GM12878 (cell line): ENCODE measurements around the gene PXMP4. TPM values are rescaled to one million over a fixed set of nuclear protein-coding genes. Genes with fewer than 3 reads are reported as not detected.

Experiments used
- ATAC-seq: fragments of 200-7000 bp; cut with Tn5 transposase; 3 replicates; pipeline ENCODE4 v1.9.1; 2020; ENCODE audit warnings: mild to moderate bottlenecking, moderate library complexity
- BruUV-seq: library from RNA; stranded (reverse); fragments of 400-500 nt; replicated peaks from 2 replicates; lab custom pipeline; 2021; lab: Mats Ljungman, UMichigan
- CTCF ChIA-PET: fragments of 300-600 bp; sonication (Branson Sonifier 250); formaldehyde crosslinking; extraction: SDS; loops from one replicate; lab custom pipeline; 2021; ENCODE audit warnings: inconsistent platforms; lab: Yijun Ruan, JAX
- POLR2A ChIA-PET: fragments of 350-600 bp; formaldehyde crosslinking; extraction: SDS; loops from one replicate; lab custom pipeline; 2021; ENCODE audit warnings: inconsistent platforms; lab: Charles Lee
- RAD21 ChIA-PET: fragments of 300-600 bp; sonication (Branson Sonifier 250); formaldehyde crosslinking; loops from one replicate; lab custom pipeline; 2023; ENCODE audit warnings: antibody characterized with exemption; ENCODE audit not compliant: unreplicated experiment; lab: Charles Lee
- SMC1A ChIA-PET: fragments of 300-600 bp; sonication (Branson Sonifier 250); formaldehyde crosslinking; loops from one replicate; lab custom pipeline; 2023; ENCODE audit not compliant: unreplicated experiment, uncharacterized antibody; lab: Charles Lee
- DNase-seq: peaks from one replicate; pipeline ENCODE4 v3.0.0-alpha.2; 2011; ENCODE audit warnings: low read depth, low spot score
- FAIRE-seq: peaks from 3 replicates; lab custom pipeline; 2011; peaks lifted over from hg19 to GRCh38; lab: Jason Lieb, UNC
- H2AFZ ChIP-seq: 2 replicates; pipeline ENCODE4 v1.6.0; 2011; ENCODE audit warnings: low read depth, low read length, control low read depth; ENCODE audit not compliant: control insufficient read depth
- H3K27ac ChIP-seq: 2 replicates; pipeline ENCODE4 v1.5.1; 2011; ENCODE audit warnings: control low read depth; ENCODE audit not compliant: control insufficient read depth, insufficient read depth
- H3K27me3 ChIP-seq, 2 experiments: replicated peaks in 1 of 2; 2 replicates each; pipeline versions ENCODE4 v1.6.0 to v1.6.1; 2011; ENCODE audit warnings: low read length in 1 of 2; ENCODE audit not compliant: control insufficient read depth in 2 of 2, insufficient read depth in 2 of 2
- H3K36me3 ChIP-seq, 2 experiments: 2 replicates each; pipeline ENCODE4 v1.5.1; 2011; ENCODE audit warnings: low read length in 1 of 2; ENCODE audit not compliant: control insufficient read depth in 2 of 2, insufficient read depth in 2 of 2
- H3K4me1 ChIP-seq: 2 replicates; pipeline ENCODE4 v1.6.1; 2011; ENCODE audit warnings: mild to moderate bottlenecking, low read length, moderate library complexity, mixed read lengths; ENCODE audit not compliant: control insufficient read depth, insufficient read depth
- H3K4me2 ChIP-seq: 2 replicates; pipeline ENCODE4 v1.6.0; 2011; ENCODE audit warnings: control low read depth; ENCODE audit not compliant: control insufficient read depth, insufficient read depth
- H3K4me3 ChIP-seq: fragments of 200-600 bp; sonication (generic); 2 replicates; pipeline ENCODE4 v1.5.1; 2016
- H3K79me2 ChIP-seq: 2 replicates; pipeline ENCODE4 v1.6.0; 2011; ENCODE audit warnings: low read length; ENCODE audit not compliant: control insufficient read depth, insufficient read depth
- H3K9ac ChIP-seq: 2 replicates; pipeline ENCODE4 v1.8.0; 2011; ENCODE audit warnings: low read length, control low read depth, mixed read lengths; ENCODE audit not compliant: control insufficient read depth, insufficient read depth
- H3K9me3 ChIP-seq: replicated peaks from 3 replicates; pipeline ENCODE4 v1.5.1; 2011; ENCODE audit warnings: mild to moderate bottlenecking, low read length; ENCODE audit not compliant: control insufficient read depth, insufficient read depth
- H4K20me1 ChIP-seq: 2 replicates; pipeline ENCODE4 v1.6.0; 2011; ENCODE audit not compliant: control insufficient read depth, insufficient read depth
- CREB1 ChIP-seq: IDR thresholded peaks from 2 replicates; pipeline ENCODE4 v1.6.1; 2012; ENCODE audit warnings: low read depth, mild to moderate bottlenecking, inconsistent platforms
- HCFC1 ChIP-seq: fragments of 150-350 bp; IDR thresholded peaks from 2 replicates; pipeline ENCODE4 v1.6.1; 2014; ENCODE audit warnings: low read length
- PML ChIP-seq: IDR thresholded peaks from 2 replicates; pipeline ENCODE4 v1.6.1; 2012; ENCODE audit warnings: low read length, inconsistent platforms
- RBBP5 ChIP-seq: fragments of 200-600 bp; sonication (generic); conservative IDR thresholded peaks from 2 replicates; pipeline ENCODE4 v1.6.1; 2016
- ZSCAN29 ChIP-seq: fragments of 450-650 bp; IDR thresholded peaks from 2 replicates; pipeline ENCODE4 v1.6.1; 2017; ENCODE audit warnings: mild to moderate bottlenecking, moderate library complexity
- WGBS: methylation state at CpG from one replicate; pipeline ENCODE4 v1.1.6; 2016; ENCODE audit warnings: low lambda C conversion rate; ENCODE audit not compliant: insufficient replicate concordance, insufficient coverage; ENCODE audit errors: missing lambda C conversion rate; 5-methylcytosine and 5-hydroxymethylcytosine counted together
- in situ Hi-C: fragments of 300-500 bp; cut with MboI; formaldehyde crosslinking; loops from 9 replicates; pipeline ENCODE4 v1.14.3; 2018; ENCODE audit warnings: mixed read lengths
- intact Hi-C: fragments of 100-400 bp; cut with micrococcal nuclease; formaldehyde crosslinking; loops from one replicate; pipeline ENCODE4 v1.14.2; 2022; ENCODE audit not compliant: unreplicated experiment
- polyA plus RNA-seq, 11 experiments: library from polyadenylated mRNA; depleted of rRNA in 4 of 11; unstranded in 6 of 11; stranded (reverse) in 5 of 11; fragments of >200 nt; fragmentation: Nextera tagmentation in 4 of 11; fragmentation: Illumina TruSeq in 1 of 11; extraction: Ambion mirVana in 4 of 11; extraction: Trizol in 1 of 11; gene quantifications; 1 replicate in 1 of 11; 2 replicates in 10 of 11; pipeline versions ENCODE4 v1.2.1 to v1.2.3, GENCODE V29; 2011 to 2016; ENCODE audit warnings: inconsistent platforms in 2 of 11, missing spikeins in 2 of 11, low read depth in 1 of 11
- total RNA-seq, 4 experiments: library from RNA; depleted of rRNA in 3 of 4; stranded (reverse); fragments of >200 nt in 3 of 4; fragmentation: Illumina TruSeq in 1 of 4; extraction: Trizol in 1 of 4; gene quantifications; 2 replicates each; pipeline versions ENCODE4 v1.2.1 to v1.2.3, GENCODE V29; 2013 to 2021

Gene PXMP4
- total and polyA plus RNA-seq, 10 of the 15 experiments (the other 5 are each of a cell fraction or from before 2014, with no cell fraction given) = 3.6 to 19.2 (median 8.6) TPM

DNA sequence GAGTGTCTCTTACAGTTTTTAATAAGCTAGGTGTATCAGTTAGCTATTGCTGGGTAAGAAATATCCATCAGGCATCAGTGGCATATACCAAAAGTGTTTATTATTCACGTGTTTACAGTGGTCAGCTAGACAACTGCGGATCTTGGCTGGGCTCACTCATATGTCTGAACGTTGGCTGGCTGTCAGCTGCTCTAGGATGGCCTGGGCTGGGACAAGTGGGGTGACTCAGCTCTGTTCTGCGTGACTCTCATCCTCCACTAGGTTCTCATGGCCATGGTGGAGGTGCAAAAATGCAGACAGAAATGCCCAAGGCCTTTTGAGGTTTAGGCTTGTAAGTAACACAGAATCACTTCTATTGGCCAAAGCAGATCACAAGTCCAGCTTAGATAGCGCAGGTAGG lies 33.7 kb upstream of the PXMP4 start:
- FAIRE-seq = no peak
- BruUV-seq = no TSS peak

DNA sequence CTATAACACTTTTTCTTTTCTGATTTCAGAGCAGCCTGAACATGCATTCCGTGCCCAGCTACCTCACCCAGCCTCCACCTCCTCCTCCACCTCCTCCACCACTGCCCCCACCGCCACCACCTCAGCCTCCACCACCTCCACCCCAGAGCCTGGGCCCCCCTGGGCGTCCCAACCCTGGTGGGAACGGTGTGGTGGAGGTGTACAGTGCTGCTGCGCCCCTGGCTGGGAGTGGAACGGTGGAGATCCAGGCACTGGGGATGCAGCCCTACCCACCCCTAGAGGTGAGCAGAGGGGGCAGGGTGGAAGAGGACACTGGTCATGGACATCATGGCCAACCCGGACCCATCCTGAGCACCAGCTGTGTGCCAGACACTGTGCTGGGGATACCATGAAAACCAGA lies 33.0 kb upstream of the PXMP4 start:
- BruUV-seq = no TSS peak
- Histone ChIP-seq H3K27ac (no peak overlapping the region), H2AFZ (no peak overlapping the region), H3K4me3 (no peak overlapping the region), H3K27me3 (no peaks in the 10 kb centered on the region), H3K9ac (no peak overlapping the region), H3K9me3 (no peaks in the 10 kb centered on the region), H3K4me1 (no peaks in the 10 kb centered on the region), H3K36me3 (peaks cover 3% of the 10 kb centered on the region in 2 experiments; a peak in 3 of 4 replicates), H3K4me2 (no peak overlapping the region), H3K79me2 (no peaks in the 10 kb centered on the region), H4K20me1 (no peaks in the 10 kb centered on the region)
- intact Hi-C loops = no loop called here
- in situ Hi-C loops = no loop called here
- ChIA-PET RAD21 (no interaction called here), SMC1A (no interaction called here), CTCF (interaction anchor here (0.9 kb wide), 1 partner anchor 15 kb away, joined by 4 read pairs; no protein-coding TSS in a partner anchor), POLR2A (interaction anchor here (0.6 kb wide), 1 partner anchor 17 kb away, joined by 3 read pairs; no protein-coding TSS in a partner anchor)
- TF ChIP-seq RBBP5 (no peak), ZSCAN29 (no peak), HCFC1 (no peak)
- WGBS = 90% methylated on average over 5 of the region's 7 CpGs
- no peak for DNase-seq
- ATAC-seq = no peak
- no peak for FAIRE-seq

More for the DNA sequence above, 33.7 kb upstream of the PXMP4 start:
- no peak for ATAC-seq
- H3K4me1 ChIP-seq = no peaks in the 10 kb centered on the region
- no peak overlapping the region for H3K9ac ChIP-seq
- intact Hi-C loops (no loop called here), in situ Hi-C loops (no loop called here)
- H3K4me2 ChIP-seq = no peak overlapping the region
- TF ChIP-seq CREB1 = no peak
- TF ChIP-seq PML = no peak
- H3K4me3 ChIP-seq = no peak overlapping the region
- WGBS = 80% methylated on average over 5 of the region's 5 CpGs
- ChIA-PET CTCF (interaction anchor here (0.6 to 1.1 kb wide), 3 partner anchors 14 to 369 kb away, joined by 3 to 4 read pairs (median 4); no protein-coding TSS in a partner anchor), POLR2A (no interaction called here), SMC1A (no interaction called here), RAD21 (interaction anchor here (0.6 kb wide), 1 partner anchor 1127 kb away, joined by 3 read pairs; no protein-coding TSS in a partner anchor)
- peaks cover 3% of the 10 kb centered on the region in 2 experiments; a peak in 3 of 4 replicates for H3K36me3 ChIP-seq
- H3K27me3 ChIP-seq = no peaks in the 10 kb centered on the region
- no peak overlapping the region for H2AFZ ChIP-seq
- H3K9me3 ChIP-seq = no peaks in the 10 kb centered on the region
- no peak for DNase-seq
- no peak overlapping the region for H3K27ac ChIP-seq
- H3K79me2 ChIP-seq = no peaks in the 10 kb centered on the region
- no peaks in the 10 kb centered on the region for H4K20me1 ChIP-seq
